ENCODE data around the gene YIPF1. TPM values are rescaled to one million over a fixed set of nuclear protein-coding genes. Genes with fewer than 3 reads are reported as not detected.
"Not testable (repeated sequence)": the region's sequence is repeated elsewhere in the genome, so short reads cannot be mapped to it uniquely, and the experiment has no call there.

The YIPF1 gene
- total and polyA plus RNA-seq, 2 experiments from 2014 or later, result 27.7 to 34.0 TPM

- no peaks in the 10 kb centered on the region for H3K79me2 ChIP-seq
- H3K4me3 ChIP-seq, result no peak overlapping the region
- no peaks in the 10 kb centered on the region for H3K9me2 ChIP-seq (replicated peaks; ENCODE audit: insufficient read depth)
- H3K27ac ChIP-seq, result no peak overlapping the region
- no peak for TF ChIP-seq EZH2phosphoT487 (IDR thresholded peaks at IDR 0.05; ENCODE audit: low read depth, severe bottlenecking, unreplicated experiment)
- no peak for TF ChIP-seq EZH2 (IDR thresholded peaks at IDR 0.05; ENCODE audit: borderline replicate concordance)
- no peak for TF ChIP-seq CTCF (IDR thresholded peaks at IDR 0.05; ENCODE audit: poor library complexity)
- no peak overlapping the region for H2AFZ ChIP-seq
- H3K36me3 ChIP-seq (replicated peaks; ENCODE audit: insufficient read depth, low read depth), result no peaks in the 10 kb centered on the region
- H3K4me2 ChIP-seq, result no peak overlapping the region
- H3K4me1 ChIP-seq (ENCODE audit: insufficient read depth), result no peaks in the 10 kb centered on the region
- no peaks in the 10 kb centered on the region for H3K27me3 ChIP-seq
- 98% methylated on average over 3 of the region's 3 CpGs for WGBS (ENCODE audit: low lambda C conversion rate, missing lambda C conversion rate)
- DNase-seq (ENCODE audit: low spot score), result no peak
- no peaks in the 10 kb centered on the region for H4K20me1 ChIP-seq (ENCODE audit: insufficient read depth, poor library complexity, severe bottlenecking)
- H3K9me3 ChIP-seq (ENCODE audit: low read depth), result no peaks in the 10 kb centered on the region
Measured at GRCh38 chr1:53822931-53823330, 66.7 kb downstream of the YIPF1 start.

GRCh38 chr1:53821380-53821779, 68.2 kb downstream of the YIPF1 start:
- no peaks in the 10 kb centered on the region for H3K79me2 ChIP-seq
- H3K36me3 ChIP-seq (replicated peaks; ENCODE audit: insufficient read depth, low read depth), result no peaks in the 10 kb centered on the region
- no peaks in the 10 kb centered on the region for H4K20me1 ChIP-seq (ENCODE audit: insufficient read depth, poor library complexity, severe bottlenecking)
- H3K4me2 ChIP-seq, result no peak overlapping the region
- no peak overlapping the region for H3K27ac ChIP-seq
- H3K4me1 ChIP-seq (ENCODE audit: insufficient read depth), result no peaks in the 10 kb centered on the region
- H3K9me2 ChIP-seq (replicated peaks; ENCODE audit: insufficient read depth), result no peaks in the 10 kb centered on the region
- no peak overlapping the region for H2AFZ ChIP-seq
- TF ChIP-seq EZH2 (IDR thresholded peaks at IDR 0.05; ENCODE audit: borderline replicate concordance) (no peak), CTCF (IDR thresholded peaks at IDR 0.05; ENCODE audit: poor library complexity) (no peak), EZH2phosphoT487 (IDR thresholded peaks at IDR 0.05; ENCODE audit: low read depth, severe bottlenecking, unreplicated experiment) (no peak)
- 95% methylated on average over 5 of the region's 5 CpGs for WGBS (ENCODE audit: low lambda C conversion rate, missing lambda C conversion rate)
- DNase-seq (ENCODE audit: low spot score), result no peak
- no peak overlapping the region for H3K4me3 ChIP-seq
- H3K9me3 ChIP-seq (ENCODE audit: low read depth), result no peaks in the 10 kb centered on the region
- H3K27me3 ChIP-seq, result no peaks in the 10 kb centered on the region

GRCh38 chr1:53819387-53819786, 70.2 kb downstream of the YIPF1 start:
- Histone ChIP-seq H3K9me2 (replicated peaks; ENCODE audit: insufficient read depth) (no peaks in the 10 kb centered on the region), H3K4me2 (no peak overlapping the region), H3K79me2 (no peaks in the 10 kb centered on the region), H3K4me3 (no peak overlapping the region), H2AFZ (no peak overlapping the region), H3K4me1 (ENCODE audit: insufficient read depth) (no peaks in the 10 kb centered on the region), H4K20me1 (ENCODE audit: insufficient read depth, poor library complexity, severe bottlenecking) (no peaks in the 10 kb centered on the region), H3K27me3 (no peaks in the 10 kb centered on the region), H3K9me3 (ENCODE audit: low read depth) (no peaks in the 10 kb centered on the region), H3K27ac (no peak overlapping the region), H3K36me3 (replicated peaks; ENCODE audit: insufficient read depth, low read depth) (no peaks in the 10 kb centered on the region)
- no peak for DNase-seq (ENCODE audit: low spot score)
- TF ChIP-seq EZH2 (IDR thresholded peaks at IDR 0.05; ENCODE audit: borderline replicate concordance), result no peak
- no peak for TF ChIP-seq CTCF (IDR thresholded peaks at IDR 0.05; ENCODE audit: poor library complexity)
- no peak for TF ChIP-seq EZH2phosphoT487 (IDR thresholded peaks at IDR 0.05; ENCODE audit: low read depth, severe bottlenecking, unreplicated experiment)

GRCh38 chr1:53816584-53816983, 73.0 kb downstream of the YIPF1 start:
- not testable (repeated sequence) for H3K9me3 ChIP-seq (ENCODE audit: low read depth); H3K27me3 ChIP-seq; H3K9me2 ChIP-seq (replicated peaks; ENCODE audit: insufficient read depth); H3K4me3 ChIP-seq; H3K36me3 ChIP-seq (replicated peaks; ENCODE audit: insufficient read depth, low read depth); H2AFZ ChIP-seq; DNase-seq (ENCODE audit: low spot score); H3K27ac ChIP-seq; H3K4me2 ChIP-seq; H3K4me1 ChIP-seq (ENCODE audit: insufficient read depth); H3K79me2 ChIP-seq; H4K20me1 ChIP-seq (ENCODE audit: insufficient read depth, poor library complexity, severe bottlenecking)
- WGBS (ENCODE audit: low lambda C conversion rate, missing lambda C conversion rate), result 69% methylated on average over 1 of the region's 1 CpG

- not testable (repeated sequence) for H3K79me2 ChIP-seq; H3K4me2 ChIP-seq; H3K4me1 ChIP-seq (ENCODE audit: insufficient read depth); H2AFZ ChIP-seq; H3K36me3 ChIP-seq (replicated peaks; ENCODE audit: insufficient read depth, low read depth); H3K27ac ChIP-seq; DNase-seq (ENCODE audit: low spot score); H3K9me3 ChIP-seq (ENCODE audit: low read depth); H3K27me3 ChIP-seq; H3K9me2 ChIP-seq (replicated peaks; ENCODE audit: insufficient read depth); H4K20me1 ChIP-seq (ENCODE audit: insufficient read depth, poor library complexity, severe bottlenecking); H3K4me3 ChIP-seq
- WGBS (ENCODE audit: low lambda C conversion rate, missing lambda C conversion rate), result 95% methylated on average over 1 of the region's 1 CpG
Measured at GRCh38 chr1:53815484-53815883, 74.1 kb downstream of the YIPF1 start.
